Adrenal gland (tissue), 12 donors: Measurements from ENCODE around the gene ADCY4. TPM values are rescaled to one million over a fixed set of nuclear protein-coding genes. Genes with fewer than 3 reads are reported as not detected.

Source experiments
- DNase-seq, 7 donors: peaks; one replicate each; pipeline ENCODE4 v3.0.0-alpha.2; 2019 to 2020
- H3K27ac ChIP-seq, 5 donors: fragments of 200-600 bp; sonication (generic) in 4 of 5; 1 replicate in 3 of 5; 2 replicates in 2 of 5; pipeline versions ENCODE4 v1.5.1 to v1.8.0; 2016 to 2020; ENCODE audit warnings: mild to moderate bottlenecking in 1 of 5
- H3K27me3 ChIP-seq: fragments of 200-600 bp; 2 replicates; pipeline ENCODE4 v1.8.0; 2021
- H3K36me3 ChIP-seq, 2 donors: fragments of 200-600 bp; replicated peaks in 1 of 2; 1 replicate in 1 of 2; 2 replicates in 1 of 2; pipeline versions ENCODE4 v1.5.1 to v1.8.0; 2018 to 2022
- H3K4me1 ChIP-seq, 2 donors: fragments of 200-600 bp; replicated peaks in 1 of 2; 1 replicate in 1 of 2; 2 replicates in 1 of 2; pipeline versions ENCODE4 v1.5.1 to v1.8.0; 2018 to 2021
- H3K4me3 ChIP-seq, 4 donors: fragments of 200-600 bp; sonication (generic) in 3 of 4; one replicate each; pipeline ENCODE4 v1.5.1; 2016 to 2018
- H3K9me3 ChIP-seq, 3 donors: fragments of 200-600 bp; sonication (generic) in 1 of 3; replicated peaks in 1 of 3; 1 replicate in 2 of 3; 2 replicates in 1 of 3; pipeline versions ENCODE4 v1.5.1 to v1.8.0; 2016 to 2021
- POLR2A ChIP-seq, 2 donors: fragments of 450-650 bp; IDR thresholded peaks; one replicate each; pipeline ENCODE4 v1.6.1; 2017; ENCODE audit warnings: antibody characterized with exemption in 2 of 2, mild to moderate bottlenecking in 2 of 2, moderate library complexity in 1 of 2
- WGBS, 4 donors: extraction: QIAGEN DNeasy Blood & Tissue Kit in 2 of 4; methylation state at CpG; one replicate each; pipeline versions ENCODE4 v1.1.5 to v1.1.7; 2013 to 2017; 5-methylcytosine and 5-hydroxymethylcytosine counted together
- intact Hi-C, 2 donors: fragments of 100-400 bp; cut with DNase I; formaldehyde crosslinking; loops; one replicate each; pipeline versions ENCODE4 v1.14.1 to v1.15.0; 2022 to 2023
- polyA plus RNA-seq, 3 donors: library from polyadenylated mRNA; stranded (reverse); fragments of 200-250 nt in 2 of 3; fragments of 350-450 nt in 1 of 3; fragmentation: Illumina TruSeq in 1 of 3; extraction: RNeasy Lipid Tissue Mini Kit (QIAGEN cat#74804) in 1 of 3; gene quantifications; one replicate each; pipeline ENCODE4 v1.2.3, GENCODE V29; 2013 to 2014
- total RNA-seq, 9 donors: library from RNA; depleted of rRNA in 4 of 9; stranded (reverse); fragments of >200 nt in 4 of 9; fragments of 120-200 nt in 1 of 9; fragmentation: NEBNext Ultra II Directional in 1 of 9; extraction: Animal tissue kit (Norgen Biotek cat#: 25700) in 1 of 9; gene quantifications; one replicate each; pipeline versions ENCODE4 v1.1.0 to v1.2.4, GENCODE V29; 2013 to 2023
- TF ChIP-seq, protein P1 (sequence below), 6 experiments: fragments of 450-650 bp in 4 of 6; fragments of 200-600 bp in 2 of 6; sonication (generic) in 1 of 6; IDR thresholded peaks; 1 replicate in 5 of 6; 2 replicates in 1 of 6; pipeline versions ENCODE4 v1.5.1 to v1.8.0; 2016 to 2021; ENCODE audit warnings: antibody characterized with exemption in 6 of 6, mild to moderate bottlenecking in 2 of 6, moderate library complexity in 1 of 6
- donor health status: healthy with polysubstance abuse.
- donor health status: Bipolar disorder and iron deficiency.
- donor health status: DM: yes; HTN: yes; CAD: no.
- donor health status: DM: no; HTN: no; CAD: no.
- donor health status: DM: no; HTN: no; CAD: no.
- donor health status: DM: yes; HTN: yes; CAD: no.

ADCY4 gene
- total and polyA plus RNA-seq, 12 donors = 3.9 to 70.1 (median 13.1) TPM

DNA sequence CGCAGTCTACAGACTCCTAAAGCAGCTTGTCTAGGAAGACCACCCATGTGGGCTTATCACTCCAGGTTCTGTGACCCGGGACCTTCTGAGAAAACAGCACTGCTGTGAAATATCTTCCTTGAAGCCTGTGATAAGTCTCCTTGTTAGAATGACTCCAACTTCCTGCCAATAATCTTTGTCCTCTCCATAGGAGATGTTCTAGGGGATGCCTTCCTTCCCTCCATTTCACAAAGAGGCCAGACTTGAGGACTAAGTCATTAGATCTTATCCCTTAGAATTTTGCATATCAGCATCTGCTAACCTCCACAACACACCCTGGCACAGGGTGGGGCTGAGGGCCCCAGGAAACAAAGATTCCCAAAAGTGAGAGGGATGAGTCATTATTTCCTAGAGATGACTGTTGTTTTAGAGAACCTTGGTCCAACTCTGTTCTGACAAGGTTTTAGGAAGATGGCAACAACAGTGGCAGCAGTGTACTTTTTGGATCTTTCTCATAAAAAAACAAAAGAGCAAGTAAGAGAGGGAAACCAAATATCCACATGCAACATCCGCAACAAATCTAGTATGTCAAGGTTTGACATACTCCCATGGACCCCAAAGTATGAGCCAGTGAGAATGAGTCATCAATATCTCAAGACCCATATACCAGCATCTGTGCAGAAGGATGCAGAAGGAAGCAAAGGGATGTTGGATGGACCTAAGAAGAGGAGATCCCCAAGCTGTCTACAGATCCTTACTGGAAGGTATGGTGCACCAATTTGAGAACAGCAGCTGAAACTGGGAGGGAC, 17.5 kb downstream of the ADCY4 start:
- intact Hi-C loops = no loop called here
- H3K4me3 ChIP-seq = no peak overlapping the region
- no peaks in the 10 kb centered on the region for H3K9me3 ChIP-seq
- TF ChIP-seq POLR2A (IDR thresholded peaks at IDR 0.05) = no peak
- TF ChIP-seq, protein P1, sequence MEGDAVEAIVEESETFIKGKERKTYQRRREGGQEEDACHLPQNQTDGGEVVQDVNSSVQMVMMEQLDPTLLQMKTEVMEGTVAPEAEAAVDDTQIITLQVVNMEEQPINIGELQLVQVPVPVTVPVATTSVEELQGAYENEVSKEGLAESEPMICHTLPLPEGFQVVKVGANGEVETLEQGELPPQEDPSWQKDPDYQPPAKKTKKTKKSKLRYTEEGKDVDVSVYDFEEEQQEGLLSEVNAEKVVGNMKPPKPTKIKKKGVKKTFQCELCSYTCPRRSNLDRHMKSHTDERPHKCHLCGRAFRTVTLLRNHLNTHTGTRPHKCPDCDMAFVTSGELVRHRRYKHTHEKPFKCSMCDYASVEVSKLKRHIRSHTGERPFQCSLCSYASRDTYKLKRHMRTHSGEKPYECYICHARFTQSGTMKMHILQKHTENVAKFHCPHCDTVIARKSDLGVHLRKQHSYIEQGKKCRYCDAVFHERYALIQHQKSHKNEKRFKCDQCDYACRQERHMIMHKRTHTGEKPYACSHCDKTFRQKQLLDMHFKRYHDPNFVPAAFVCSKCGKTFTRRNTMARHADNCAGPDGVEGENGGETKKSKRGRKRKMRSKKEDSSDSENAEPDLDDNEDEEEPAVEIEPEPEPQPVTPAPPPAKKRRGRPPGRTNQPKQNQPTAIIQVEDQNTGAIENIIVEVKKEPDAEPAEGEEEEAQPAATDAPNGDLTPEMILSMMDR (IDR thresholded peaks at IDR 0.05) = no peak
- no peaks in the 10 kb centered on the region for H3K27me3 ChIP-seq
- no peaks in the 10 kb centered on the region for H3K36me3 ChIP-seq
- 78 to 83% (median 80%) methylated on average over 3 of the region's 3 CpGs for WGBS, 4 donors
- H3K4me1 ChIP-seq = peaks cover 0 to 23% of the 10 kb centered on the region in 2 donors
- peak in 1 of 7 donors; percentile 52 for DNase-seq
- H3K27ac ChIP-seq = peak overlapping the region in 2 of 5 donors; percentile 10 to 68

DNA sequence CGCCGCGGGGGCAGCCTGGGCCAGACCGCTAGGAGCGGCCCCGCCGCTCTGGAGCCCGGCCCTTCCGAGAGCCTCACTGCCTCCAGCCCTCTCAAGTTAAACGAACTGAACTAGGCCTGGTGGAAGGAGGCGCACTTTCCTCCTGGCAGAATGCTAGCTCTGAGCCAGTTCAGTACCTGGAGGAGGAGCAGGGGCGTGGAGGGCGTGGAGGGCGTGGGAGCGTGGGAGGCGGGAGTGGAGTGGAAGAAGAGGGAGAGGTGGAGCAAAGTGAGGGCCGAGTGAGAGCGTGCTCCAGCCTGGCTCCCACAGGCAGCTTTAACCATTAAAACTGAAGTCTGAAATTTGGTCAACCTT, 18.3 kb downstream of the ADCY4 start:
- Histone ChIP-seq H3K27ac (peak overlapping the region in 2 of 5 donors; percentile 10 to 68), H3K4me1 (peaks cover 4 to 31% of the 10 kb centered on the region in 2 donors), H3K27me3 (no peaks in the 10 kb centered on the region)

DNA sequence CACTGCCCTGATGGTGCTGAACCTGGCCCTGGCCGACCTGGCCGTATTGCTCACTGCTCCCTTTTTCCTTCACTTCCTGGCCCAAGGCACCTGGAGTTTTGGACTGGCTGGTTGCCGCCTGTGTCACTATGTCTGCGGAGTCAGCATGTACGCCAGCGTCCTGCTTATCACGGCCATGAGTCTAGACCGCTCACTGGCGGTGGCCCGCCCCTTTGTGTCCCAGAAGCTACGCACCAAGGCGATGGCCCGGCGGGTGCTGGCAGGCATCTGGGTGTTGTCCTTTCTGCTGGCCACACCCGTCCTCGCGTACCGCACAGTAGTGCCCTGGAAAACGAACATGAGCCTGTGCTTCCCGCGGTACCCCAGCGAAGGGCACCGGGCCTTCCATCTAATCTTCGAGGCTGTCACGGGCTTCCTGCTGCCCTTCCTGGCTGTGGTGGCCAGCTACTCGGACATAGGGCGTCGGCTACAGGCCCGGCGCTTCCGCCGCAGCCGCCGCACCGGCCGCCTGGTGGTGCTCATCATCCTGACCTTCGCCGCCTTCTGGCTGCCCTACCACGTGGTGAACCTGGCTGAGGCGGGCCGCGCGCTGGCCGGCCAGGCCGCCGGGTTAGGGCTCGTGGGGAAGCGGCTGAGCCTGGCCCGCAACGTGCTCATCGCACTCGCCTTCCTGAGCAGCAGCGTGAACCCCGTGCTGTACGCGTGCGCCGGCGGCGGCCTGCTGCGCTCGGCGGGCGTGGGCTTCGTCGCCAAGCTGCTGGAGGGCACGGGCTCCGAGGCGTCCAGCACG, 18.9 kb downstream of the ADCY4 start:
- peak overlapping the region in 1 of 5 donors; percentile 68 for H3K27ac ChIP-seq
- 59 to 83% (median 63%) methylated on average over 10 to 70 of the region's 70 CpGs for WGBS, 4 donors
- H3K36me3 ChIP-seq = no peaks in the 10 kb centered on the region
- no peak overlapping the region for H3K4me3 ChIP-seq
- intact Hi-C loops = no loop called here
- H3K27me3 ChIP-seq = no peaks in the 10 kb centered on the region
- H3K9me3 ChIP-seq = no peaks in the 10 kb centered on the region
- H3K4me1 ChIP-seq = peaks cover 7 to 36% of the 10 kb centered on the region in 2 donors
- peak in 4 of 7 donors; percentile 35 to 78 (median 66) for DNase-seq
- TF ChIP-seq, protein P1 (IDR thresholded peaks at IDR 0.05) = peak in 2 of 6 experiments; percentile 16 to 21
- TF ChIP-seq POLR2A (IDR thresholded peaks at IDR 0.05) = no peak

More for the DNA sequence above, 18.3 kb downstream of the ADCY4 start:
- DNase-seq = no peak
- H3K9me3 ChIP-seq = no peaks in the 10 kb centered on the region
- no peak overlapping the region for H3K4me3 ChIP-seq
- no peak for TF ChIP-seq POLR2A (IDR thresholded peaks at IDR 0.05)
- TF ChIP-seq, protein P1 (IDR thresholded peaks at IDR 0.05) = no peak
- WGBS, 4 donors = 67 to 78% (median 76%) methylated on average over 9 to 18 of the region's 18 CpGs
- intact Hi-C loops = no loop called here
- H3K36me3 ChIP-seq = no peaks in the 10 kb centered on the region

DNA sequence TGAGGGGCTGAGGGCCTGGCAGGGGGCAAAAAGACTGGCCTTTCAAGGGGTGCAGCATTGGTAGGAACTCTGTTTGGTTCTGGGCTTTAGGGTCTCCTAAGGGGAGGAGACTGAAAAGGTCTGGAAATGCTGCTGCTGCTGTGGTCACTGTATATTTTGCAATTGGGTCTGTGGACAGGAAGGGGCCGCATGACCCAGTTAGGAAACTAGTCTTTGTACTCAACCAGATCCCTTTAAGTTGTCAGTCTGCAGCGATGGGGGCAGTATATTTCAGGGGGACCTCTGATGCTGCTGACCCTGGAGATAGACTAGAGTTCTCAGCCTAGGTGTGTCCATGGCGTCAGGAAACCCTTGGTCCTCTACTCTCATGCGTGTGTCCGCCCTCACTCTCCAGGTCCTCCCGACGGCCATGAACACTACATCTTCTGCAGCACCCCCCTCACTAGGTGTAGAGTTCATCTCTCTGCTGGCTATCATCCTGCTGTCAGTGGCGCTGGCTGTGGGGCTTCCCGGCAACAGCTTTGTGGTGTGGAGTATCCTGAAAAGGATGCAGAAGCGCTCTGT, 19.5 kb downstream of the ADCY4 start:
- intact Hi-C loops = no loop called here
- TF ChIP-seq POLR2A (IDR thresholded peaks at IDR 0.05) = no peak
- TF ChIP-seq, protein P1 (IDR thresholded peaks at IDR 0.05) = no peak
- Histone ChIP-seq H3K27me3 (no peaks in the 10 kb centered on the region), H3K27ac (peak overlapping the region in 2 of 5 donors; percentile 68 to 92), H3K4me3 (no peak overlapping the region), H3K9me3 (no peaks in the 10 kb centered on the region), H3K36me3 (no peaks in the 10 kb centered on the region), H3K4me1 (peaks cover 12 to 40% of the 10 kb centered on the region in 2 donors)
- DNase-seq = no peak
- 81 to 87% (median 84%) methylated on average over 9 to 10 of the region's 10 CpGs for WGBS, 4 donors
